Astrocyte (in vitro differentiated cells and primary cell): Measurements from ENCODE around the gene ZCWPW1. TPM values are rescaled to one million over a fixed set of nuclear protein-coding genes. Genes with fewer than 3 reads are reported as not detected.
A peak's percentile ranks its signal among the peaks of the same experiment; 100 is the strongest.

Source experiments
- DNase-seq: peaks from one replicate; pipeline ENCODE4 v3.0.0-alpha.2; 2010; ENCODE audit warnings: low read depth
- FAIRE-seq: peaks from 2 replicates; lab custom pipeline; 2011; peaks lifted over from hg19 to GRCh38; lab: Jason Lieb, UNC
- H2AFZ ChIP-seq: 2 replicates; pipeline ENCODE4 v1.6.0; 2012; ENCODE audit warnings: low read depth, low read length, inconsistent platforms
- H3K27ac ChIP-seq: 2 replicates; pipeline ENCODE4 v1.5.1; 2011; ENCODE audit warnings: low read depth, low read length, inconsistent platforms
- H3K27me3 ChIP-seq: 2 replicates; pipeline ENCODE4 v1.6.0; 2011; ENCODE audit warnings: low read length, inconsistent platforms; ENCODE audit not compliant: insufficient read depth
- H3K36me3 ChIP-seq: 2 replicates; pipeline ENCODE4 v1.5.1; 2011; ENCODE audit warnings: low read length, inconsistent platforms; ENCODE audit not compliant: insufficient read depth
- H3K4me1 ChIP-seq: 2 replicates; pipeline ENCODE4 v1.5.1; 2011; ENCODE audit warnings: low read length, inconsistent platforms; ENCODE audit not compliant: insufficient read depth
- H3K4me2 ChIP-seq: 2 replicates; pipeline ENCODE4 v1.6.0; 2012; ENCODE audit warnings: low read length, inconsistent platforms
- H3K4me3 ChIP-seq: 2 replicates; pipeline ENCODE4 v1.5.1; 2011; ENCODE audit warnings: low read depth, mild to moderate bottlenecking, low read length, inconsistent platforms; ENCODE audit not compliant: insufficient read depth
- H3K79me2 ChIP-seq: 2 replicates; pipeline ENCODE4 v1.6.0; 2012; ENCODE audit warnings: mild to moderate bottlenecking, low read length, inconsistent platforms; ENCODE audit not compliant: insufficient read depth
- H3K9ac ChIP-seq: 2 replicates; pipeline ENCODE4 v1.6.0; 2012; ENCODE audit warnings: mild to moderate bottlenecking, low read length, inconsistent platforms
- H3K9me3 ChIP-seq: 2 replicates; pipeline ENCODE4 v1.5.1; 2012; ENCODE audit warnings: low read depth, mild to moderate bottlenecking, low read length, inconsistent platforms; ENCODE audit not compliant: insufficient read depth
- H4K20me1 ChIP-seq: 2 replicates; pipeline ENCODE4 v1.6.0; 2012; ENCODE audit warnings: low read length, inconsistent platforms; ENCODE audit not compliant: insufficient read depth
- H3K27ac Mint-ChIP-seq: one replicate; pipeline ENCODE4 v1.8.0; 2021; ENCODE audit warnings: mild to moderate bottlenecking, mixed read lengths; ENCODE audit not compliant: unreplicated experiment
- H3K27me3 Mint-ChIP-seq: one replicate; pipeline ENCODE4 v1.8.0; 2021; ENCODE audit warnings: low read depth, mixed read lengths; ENCODE audit not compliant: unreplicated experiment
- H3K36me3 Mint-ChIP-seq: one replicate; pipeline ENCODE4 v1.8.0; 2021; ENCODE audit warnings: low read depth, mixed read lengths; ENCODE audit not compliant: unreplicated experiment
- H3K4me1 Mint-ChIP-seq: one replicate; pipeline ENCODE4 v1.8.0; 2021; ENCODE audit warnings: low read depth, mixed read lengths; ENCODE audit not compliant: unreplicated experiment
- H3K4me3 Mint-ChIP-seq: one replicate; pipeline ENCODE4 v1.8.0; 2021; ENCODE audit warnings: mild to moderate bottlenecking, moderate library complexity, mixed read lengths; ENCODE audit not compliant: unreplicated experiment
- H3K9me3 Mint-ChIP-seq: one replicate; pipeline ENCODE4 v1.8.0; 2021; ENCODE audit warnings: mild to moderate bottlenecking, mixed read lengths; ENCODE audit not compliant: unreplicated experiment
- CTCF ChIP-seq: IDR thresholded peaks from 2 replicates; pipeline ENCODE4 v1.5.1; 2011; ENCODE audit warnings: low read depth, mild to moderate bottlenecking, inconsistent platforms, low read length, moderate library complexity; ENCODE audit not compliant: insufficient read depth
- EZH2 ChIP-seq: IDR thresholded peaks from 2 replicates; pipeline ENCODE4 v1.6.1; 2012; ENCODE audit warnings: mild to moderate bottlenecking, low read length, inconsistent platforms; ENCODE audit not compliant: insufficient read depth
- total RNA-seq: library from RNA; stranded (reverse); gene quantifications from 2 replicates; pipeline ENCODE4 v1.2.1, GENCODE V29; 2021

ZCWPW1 gene
- total RNA-seq, 1 donor from 2014 or later, result 2.6 TPM

- peaks cover 7% of the 10 kb centered on the region for H3K4me1 Mint-ChIP-seq
- no peak overlapping the region for H3K4me2 ChIP-seq
- no peak overlapping the region for H3K4me3 ChIP-seq
- no peaks in the 10 kb centered on the region for H3K36me3 Mint-ChIP-seq
- H3K27me3 Mint-ChIP-seq, result peaks cover 8% of the 10 kb centered on the region
- no peak overlapping the region for H2AFZ ChIP-seq
- FAIRE-seq, result no peak
- H3K79me2 ChIP-seq, result no peaks in the 10 kb centered on the region
- no peak overlapping the region for H3K27ac ChIP-seq
- no peak overlapping the region for H3K9ac ChIP-seq
- H3K9me3 ChIP-seq, result no peaks in the 10 kb centered on the region
- no peak overlapping the region for H3K27ac Mint-ChIP-seq
- TF ChIP-seq EZH2 (no peak), CTCF (no peak)
- H3K4me1 ChIP-seq, result peaks cover 12% of the 10 kb centered on the region
- no peak for DNase-seq
- H3K36me3 ChIP-seq, result no peaks in the 10 kb centered on the region
- H3K27me3 ChIP-seq, result peaks cover 31% of the 10 kb centered on the region
- H4K20me1 ChIP-seq, result peaks cover 4% of the 10 kb centered on the region
- H3K4me3 Mint-ChIP-seq, result no peak overlapping the region
- peaks cover 3% of the 10 kb centered on the region for H3K9me3 Mint-ChIP-seq
These were observed 17.4 kb downstream of the ZCWPW1 start for GRCh38 chr7:100411101-100411500.

GRCh38 chr7:100407285-100408180 is 21.0 kb downstream of the ZCWPW1 start:
- FAIRE-seq, result no peak
- Mint-ChIP-seq H3K4me3 (no peak overlapping the region), H3K36me3 (no peaks in the 10 kb centered on the region), H3K9me3 (no peaks in the 10 kb centered on the region), H3K27me3 (peaks cover 9% of the 10 kb centered on the region), H3K27ac (no peak overlapping the region), H3K4me1 (peaks cover 7% of the 10 kb centered on the region)
- peak; percentile 62 for DNase-seq
- no peaks in the 10 kb centered on the region for H3K79me2 ChIP-seq
- H3K9ac ChIP-seq, result peak overlapping the region; percentile 8
- TF ChIP-seq CTCF, result peak; percentile 71
- no peak for TF ChIP-seq EZH2
- H3K4me1 ChIP-seq, result peaks cover 12% of the 10 kb centered on the region
- H3K27me3 ChIP-seq, result peaks cover 44% of the 10 kb centered on the region
- peaks cover 4% of the 10 kb centered on the region for H4K20me1 ChIP-seq
- H3K36me3 ChIP-seq, result no peaks in the 10 kb centered on the region
- no peaks in the 10 kb centered on the region for H3K9me3 ChIP-seq
- no peak overlapping the region for H2AFZ ChIP-seq
- no peak overlapping the region for H3K27ac ChIP-seq
- H3K4me3 ChIP-seq, result no peak overlapping the region
- H3K4me2 ChIP-seq, result peak overlapping the region; percentile 24

- Mint-ChIP-seq H3K36me3 (no peaks in the 10 kb centered on the region), H3K4me3 (no peak overlapping the region), H3K27ac (no peak overlapping the region), H3K9me3 (no peaks in the 10 kb centered on the region), H3K4me1 (peaks cover 7% of the 10 kb centered on the region), H3K27me3 (peaks cover 11% of the 10 kb centered on the region)
- Histone ChIP-seq H2AFZ (no peak overlapping the region), H3K4me1 (peaks cover 12% of the 10 kb centered on the region), H3K9me3 (no peaks in the 10 kb centered on the region), H3K36me3 (no peaks in the 10 kb centered on the region), H4K20me1 (peaks cover 4% of the 10 kb centered on the region), H3K4me2 (peak overlapping the region; percentile 24), H3K27ac (no peak overlapping the region), H3K79me2 (no peaks in the 10 kb centered on the region), H3K4me3 (no peak overlapping the region), H3K9ac (no peak overlapping the region), H3K27me3 (peaks cover 44% of the 10 kb centered on the region)
- FAIRE-seq, result no peak
- DNase-seq, result peak; percentile 79
- no peak for TF ChIP-seq EZH2
These were observed 21.7 kb downstream of the ZCWPW1 start for GRCh38 chr7:100406767-100407166.
